GM19238 (cell line): ENCODE results near the gene TMEM19.

Source experiments
- DNase-seq: peaks from one replicate; pipeline ENCODE4 v3.0.0; 2011; ENCODE audit warnings: low spot score; ENCODE audit not compliant: insufficient read length

Gene TMEM19

DNA sequence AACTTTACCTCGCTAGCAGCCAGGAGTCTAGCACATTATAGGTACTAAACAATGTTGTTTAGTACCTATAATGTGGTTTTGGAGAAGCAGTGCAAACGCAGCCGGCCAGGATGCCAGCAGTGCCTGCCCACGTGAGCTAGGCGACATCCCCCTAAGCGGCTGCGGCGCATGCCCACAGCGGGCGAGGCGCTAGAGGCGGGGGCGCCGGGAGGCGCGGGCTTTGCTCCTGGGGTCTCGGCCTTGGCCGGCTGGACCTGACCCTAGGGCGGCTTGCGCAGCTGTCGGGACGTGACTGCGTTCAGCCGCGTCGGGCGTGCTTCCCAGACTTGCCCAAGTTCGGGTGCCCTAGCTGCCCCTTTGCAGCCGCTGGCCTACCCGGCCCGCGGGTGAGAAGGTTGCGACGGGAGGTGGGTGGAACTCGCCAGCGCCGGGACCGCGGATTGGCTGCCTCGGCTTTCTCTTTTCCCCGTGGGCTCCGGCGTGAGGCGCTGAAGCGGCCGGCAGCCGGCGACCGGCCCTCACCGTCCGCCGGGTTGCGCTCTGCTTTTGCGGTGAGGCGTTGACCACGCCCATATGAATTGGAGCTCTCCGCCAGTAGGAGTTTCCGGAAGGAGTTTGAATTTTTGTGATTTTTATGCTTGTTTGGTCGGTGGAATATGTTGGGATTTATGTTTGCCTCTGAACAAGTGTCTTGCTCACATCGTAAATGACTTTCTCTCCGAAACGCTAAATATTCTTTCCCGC lies at the start of gene TMEM19:
Gene TMEM19 (plus strand): TSS at position 169 of the 744 bp plus-strand sequence. CDS start 599 bp downstream, outside the sequence.
- DNase-seq, result peak; percentile 64

DNA sequence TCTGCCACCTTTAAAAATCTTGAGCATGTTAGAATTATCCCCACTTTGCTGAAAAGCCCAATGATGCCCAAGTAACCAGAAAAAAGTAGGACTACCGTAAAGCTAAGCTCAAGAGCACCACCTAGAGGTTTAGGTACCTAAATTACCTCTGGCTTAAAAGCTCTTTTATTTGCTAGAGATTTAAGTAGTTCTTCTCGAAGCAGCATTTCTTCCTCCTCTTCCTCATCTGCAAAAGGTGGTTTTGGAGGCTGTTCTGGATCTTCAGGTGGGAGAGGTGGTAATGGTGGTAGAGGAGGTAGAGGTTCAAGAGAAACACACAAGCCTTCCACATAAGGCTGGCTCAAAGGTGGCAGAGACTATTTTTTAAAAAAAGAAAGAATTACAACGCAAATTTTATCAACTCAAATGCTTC lies 49.2 kb upstream of the TMEM19 start:
- DNase-seq, result peak; percentile 2

DNA sequence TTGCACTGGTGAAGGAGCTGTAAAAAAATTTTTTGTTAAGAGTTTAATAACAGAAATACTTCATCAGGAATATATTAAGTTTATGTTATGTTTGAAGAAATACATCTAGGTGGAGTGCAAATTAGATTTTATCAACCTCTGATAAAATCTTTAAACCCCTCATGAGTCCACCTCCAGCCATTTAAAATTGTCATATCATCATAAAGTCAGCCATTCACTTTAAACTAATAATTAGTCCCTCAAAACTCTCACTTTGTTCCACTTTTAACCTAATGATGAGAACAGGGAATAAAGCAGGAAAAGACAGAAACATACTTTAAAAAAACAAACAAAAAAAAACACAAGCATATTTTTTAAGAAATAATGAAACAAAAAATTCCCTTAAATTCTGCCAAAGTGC lies 47.4 kb upstream of the TMEM19 start:
- no peak for DNase-seq

DNA sequence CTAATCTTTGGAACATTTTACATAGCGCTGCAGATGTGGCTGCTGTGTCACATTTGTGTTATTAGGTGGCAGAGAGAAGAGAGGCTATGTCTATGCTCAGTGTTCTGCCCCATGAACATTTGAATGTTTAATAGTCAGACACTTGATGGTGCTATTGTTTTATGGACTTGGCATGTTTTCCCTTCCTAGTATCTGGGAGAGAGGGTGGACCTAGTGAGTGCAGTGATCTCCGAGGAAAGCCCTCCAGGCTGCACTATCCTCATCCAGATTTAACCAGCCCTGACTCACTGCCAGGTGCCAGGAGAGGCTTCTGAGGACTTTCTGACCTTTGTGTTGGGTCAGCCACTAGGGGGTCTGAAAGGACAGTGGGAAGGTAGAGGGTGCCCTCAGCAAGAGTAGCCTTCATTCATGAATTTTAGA lies 46.5 kb upstream of the TMEM19 start:
- DNase-seq, result no peak

DNA sequence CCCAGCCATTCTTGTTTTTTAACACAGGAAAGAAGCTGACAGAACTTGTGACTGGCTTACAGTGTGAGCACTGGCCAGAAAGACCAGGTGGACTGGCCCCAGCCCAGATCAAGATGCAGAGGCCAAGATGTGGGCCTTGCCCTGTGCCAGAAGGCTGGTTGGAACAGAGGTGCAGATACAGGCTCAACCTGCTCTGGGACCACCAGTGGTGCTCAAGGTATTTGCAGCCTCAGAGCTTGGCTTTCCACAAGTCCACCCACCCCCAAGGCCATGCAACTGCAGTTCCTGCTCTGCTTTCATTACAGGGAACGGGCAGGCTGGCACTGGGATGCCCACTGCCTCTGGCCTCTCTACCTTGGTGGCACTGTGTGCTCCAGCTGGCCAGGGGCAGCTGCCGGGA lies 45.6 kb upstream of the TMEM19 start:
- DNase-seq, result no peak

DNA sequence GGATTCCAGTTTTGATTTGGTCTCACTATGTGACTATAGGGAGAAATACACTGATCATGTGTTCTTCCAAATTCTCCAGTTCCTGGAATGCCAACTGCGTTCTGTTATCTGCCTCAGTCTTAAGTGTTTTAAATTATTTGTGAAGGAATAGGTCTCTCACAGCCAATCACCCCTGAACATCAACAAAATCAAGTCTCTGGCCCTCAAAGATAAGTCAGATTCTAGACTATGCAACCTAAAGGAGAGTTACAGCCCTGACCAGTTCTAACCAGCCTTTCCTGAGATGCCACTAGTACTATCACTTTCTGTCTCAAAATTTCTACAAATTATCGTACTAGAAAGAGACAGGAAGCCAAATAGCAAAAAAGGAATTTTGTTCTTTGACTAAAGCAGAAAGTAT lies 44.5 kb upstream of the TMEM19 start:
- no peak for DNase-seq

DNA sequence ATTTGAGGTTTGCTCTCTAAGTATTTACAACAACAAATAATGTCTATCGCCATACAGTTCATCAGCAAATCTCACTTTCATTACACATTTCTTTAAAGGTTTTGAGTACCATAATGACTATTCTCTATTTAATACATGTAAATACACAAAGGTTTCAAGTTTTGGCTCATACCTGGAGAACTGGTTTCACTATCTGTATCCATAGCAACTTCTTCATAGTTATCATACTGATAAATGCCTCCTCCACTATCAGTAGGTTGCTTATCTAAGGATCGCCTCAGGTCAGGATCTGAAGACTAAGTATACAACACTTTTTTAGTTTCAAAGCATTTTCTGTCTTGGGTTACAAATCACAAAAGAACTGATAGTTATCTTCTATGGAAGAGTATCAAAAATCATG lies 43.6 kb upstream of the TMEM19 start:
- DNase-seq, result no peak

DNA sequence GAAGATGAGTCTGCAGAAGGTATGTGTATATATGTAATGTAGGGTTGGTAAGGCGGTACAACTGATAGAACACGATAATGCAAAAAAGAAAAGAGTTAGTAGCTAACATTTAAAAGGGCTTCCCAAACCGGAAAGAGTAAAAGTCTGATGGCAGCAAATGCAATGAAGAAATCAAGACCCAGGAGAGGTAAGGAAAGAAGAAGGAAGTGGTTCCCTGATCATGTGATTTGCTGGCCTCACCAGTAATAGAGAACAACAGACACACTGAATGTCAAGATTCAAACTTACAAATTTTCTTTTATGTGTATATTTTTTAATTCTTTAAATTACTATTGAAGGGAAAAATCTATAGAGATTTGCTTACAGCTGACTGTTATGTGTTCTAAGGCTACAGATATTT lies 40.6 kb upstream of the TMEM19 start:
- DNase-seq, result no peak

DNA sequence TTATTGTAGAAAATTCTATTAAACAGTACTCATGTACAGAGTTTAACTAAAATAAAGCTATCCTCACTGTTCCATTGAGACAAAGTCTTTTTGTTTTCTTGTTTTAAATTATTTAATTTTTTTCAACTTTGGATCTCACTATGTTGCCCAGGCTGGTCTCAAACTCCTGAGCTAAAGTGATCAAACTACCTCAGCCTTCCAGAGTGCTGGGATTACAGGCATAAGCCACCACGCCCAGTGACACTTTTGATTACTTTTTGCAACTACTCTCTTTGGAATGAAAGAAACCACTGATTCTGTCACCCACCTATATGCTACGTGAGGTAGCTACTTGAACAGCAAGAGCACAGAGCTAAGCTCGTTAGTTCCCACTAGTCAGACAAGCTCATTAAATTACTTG lies 39.4 kb upstream of the TMEM19 start:
- no peak for DNase-seq

DNA sequence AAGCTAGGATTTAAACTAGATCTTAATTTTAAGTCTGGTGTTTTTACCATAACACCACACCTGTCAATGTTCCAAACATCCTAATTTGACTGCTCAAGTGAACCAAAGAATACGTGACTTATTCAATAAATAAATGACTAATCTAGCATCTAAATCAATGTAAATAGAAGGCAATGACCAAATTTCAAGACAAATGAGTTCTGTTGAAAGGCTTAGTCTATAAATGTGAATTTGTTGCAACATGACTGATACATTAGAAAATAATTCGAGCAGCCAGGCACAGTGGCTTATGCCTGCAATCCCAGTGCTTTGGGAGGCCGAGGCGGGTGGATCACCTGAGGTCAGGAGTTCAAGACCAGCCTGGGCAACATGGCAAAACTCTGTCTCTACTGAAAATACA lies 37.3 kb upstream of the TMEM19 start:
- DNase-seq, result no peak

DNA sequence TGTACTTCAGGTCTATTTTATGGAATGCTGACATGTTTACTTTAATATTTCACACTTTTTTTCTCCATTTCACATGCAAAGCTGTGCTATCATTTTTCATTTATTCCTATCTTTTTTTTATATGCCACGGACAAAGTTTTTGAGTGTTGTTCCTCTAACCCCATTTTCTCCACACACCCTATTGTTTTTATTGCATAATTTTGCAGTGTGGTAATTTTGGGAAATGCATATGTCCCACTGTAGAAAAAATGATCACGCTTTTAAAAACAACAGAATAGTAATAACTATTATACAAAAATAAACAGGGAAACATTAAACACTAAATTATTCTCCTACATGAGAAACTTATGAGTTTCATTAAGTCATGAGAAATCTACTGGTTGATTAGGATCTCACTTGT lies 36.5 kb upstream of the TMEM19 start:
- no peak for DNase-seq

DNA sequence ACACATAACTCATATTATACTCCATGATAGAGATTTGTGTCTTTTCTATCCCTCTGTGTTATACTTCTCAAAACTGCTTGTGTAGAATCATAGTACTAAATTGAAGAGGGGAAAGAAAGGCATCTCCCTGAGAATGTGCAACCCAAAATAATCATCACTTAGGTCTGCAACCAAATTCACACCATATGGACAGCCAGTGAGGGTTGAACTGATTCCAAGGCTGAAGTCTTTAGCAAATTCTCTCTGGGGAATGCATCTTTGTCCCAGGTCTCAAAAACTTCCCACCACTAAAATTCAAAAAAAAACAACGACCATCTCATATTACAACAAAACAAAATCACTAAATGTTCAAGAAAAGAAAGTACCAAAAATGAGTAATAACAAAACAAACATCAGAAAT lies 33.2 kb upstream of the TMEM19 start:
- no peak for DNase-seq

DNA sequence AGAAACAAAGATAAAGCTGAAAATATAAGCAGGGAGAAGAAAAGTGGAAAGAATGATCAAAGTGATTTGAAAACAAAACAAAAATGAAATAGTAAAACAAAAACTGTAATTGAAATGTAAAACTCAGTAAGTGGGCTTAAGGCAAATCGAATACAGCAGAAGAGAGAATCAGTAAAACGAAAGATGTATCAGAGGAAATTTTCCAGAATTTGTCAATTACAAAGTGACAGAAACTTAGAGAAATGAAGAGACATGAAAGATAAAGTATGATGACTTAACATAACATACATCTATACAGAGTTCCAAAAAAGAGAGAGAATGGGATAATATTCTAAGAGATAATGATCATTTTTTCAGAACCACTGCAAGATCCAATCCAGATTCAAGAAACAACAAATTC lies 32.7 kb upstream of the TMEM19 start:
- no peak for DNase-seq

DNA sequence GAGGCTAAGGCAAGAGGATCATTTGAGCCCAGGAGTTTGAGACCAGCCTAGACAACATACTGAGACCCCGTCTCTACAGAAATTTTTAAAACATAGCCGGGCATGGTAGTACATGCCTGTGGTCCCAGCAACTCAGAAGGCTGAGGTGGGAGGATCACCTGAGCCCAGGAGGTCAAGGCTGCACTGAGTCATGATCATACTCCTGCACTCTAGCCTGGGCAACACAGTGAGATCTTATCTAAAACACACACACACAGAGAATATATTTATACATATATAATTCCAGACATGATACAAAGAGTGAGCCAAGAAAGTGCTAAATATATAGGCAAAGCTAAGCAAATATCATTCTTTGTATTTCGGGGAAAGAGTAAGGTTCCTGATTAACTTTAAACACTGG lies 31.7 kb upstream of the TMEM19 start:
- no peak for DNase-seq

DNA sequence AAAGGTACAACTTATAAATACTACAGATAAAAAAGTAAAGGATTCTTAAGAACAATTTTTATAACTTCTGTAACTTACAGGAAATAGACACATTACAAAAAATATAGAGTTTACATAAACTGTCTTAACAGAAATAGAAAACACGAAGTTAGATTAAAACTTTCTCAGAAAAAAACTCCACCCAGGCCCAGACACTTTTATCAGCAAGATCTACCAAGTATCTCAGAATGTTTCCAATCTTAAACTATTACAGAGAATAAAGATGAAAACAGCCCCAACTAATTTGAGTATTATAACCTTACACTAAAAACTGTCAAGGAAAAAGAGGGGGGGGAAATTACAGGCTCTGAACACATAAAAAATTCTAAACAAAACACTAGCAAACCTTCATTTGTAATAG lies 30.4 kb upstream of the TMEM19 start:
- no peak for DNase-seq

DNA sequence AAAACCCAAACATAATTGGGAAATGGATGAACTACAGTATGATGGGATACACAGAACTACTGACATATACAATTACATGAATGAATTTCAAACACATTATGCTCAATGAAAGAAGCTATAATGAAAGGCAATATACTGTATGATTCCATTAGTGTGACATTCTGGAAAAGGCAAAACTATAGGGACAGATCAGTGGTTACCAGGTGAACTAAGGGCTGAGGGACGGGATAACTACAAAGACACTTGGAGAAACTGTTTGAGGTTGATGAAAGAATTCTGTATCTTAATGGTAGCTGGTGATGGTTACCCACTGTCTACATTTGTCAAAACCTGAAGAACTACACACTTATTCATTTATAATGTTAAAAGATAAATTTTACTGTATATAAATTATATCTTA lies 30.0 kb upstream of the TMEM19 start:
- no peak for DNase-seq

DNA sequence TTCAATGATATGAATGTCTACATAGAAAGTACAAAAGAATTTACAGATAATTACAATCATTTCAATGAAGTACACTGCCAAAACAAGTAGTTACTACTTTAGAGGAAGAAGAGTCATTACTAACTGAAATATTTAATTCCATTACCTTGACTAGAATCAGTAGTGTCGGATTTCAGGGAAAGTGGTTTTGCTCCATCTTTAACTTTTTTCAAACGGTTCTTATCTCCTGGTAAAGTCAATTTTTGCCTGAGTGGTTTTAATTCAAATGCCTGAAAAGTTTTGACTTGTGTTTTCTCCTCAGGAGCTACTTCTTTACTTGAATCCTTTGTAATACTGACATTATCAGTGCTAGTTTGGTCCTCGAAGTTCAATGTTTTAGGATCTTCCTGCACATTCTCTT lies 29.1 kb upstream of the TMEM19 start:
- DNase-seq, result no peak

DNA sequence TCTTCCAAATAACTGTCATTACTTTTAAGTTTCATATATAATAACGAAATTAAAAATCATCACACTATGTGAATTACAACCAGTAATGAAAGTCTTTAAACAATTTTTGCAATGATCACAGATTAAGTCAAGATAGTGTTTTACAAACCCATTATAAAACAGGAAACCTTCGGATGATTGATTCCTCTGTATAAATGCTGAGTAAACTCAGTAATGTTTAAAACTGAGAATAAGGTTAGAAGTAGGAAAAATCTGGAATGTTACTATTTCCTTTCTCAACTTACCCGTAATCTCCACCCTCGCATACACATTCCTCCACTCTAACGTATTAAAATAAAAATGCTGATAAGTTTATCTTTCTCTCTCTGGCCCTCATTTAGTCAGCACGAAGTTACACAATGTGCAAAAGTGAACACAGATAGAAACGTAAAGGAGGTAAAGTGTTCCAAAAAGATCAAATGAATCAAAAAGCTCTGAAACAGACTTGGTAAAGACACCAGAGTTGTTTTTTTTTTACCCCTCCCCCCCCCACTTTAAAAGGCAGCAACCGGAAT lies 23.8 kb upstream of the TMEM19 start:
- DNase-seq, result no peak

DNA sequence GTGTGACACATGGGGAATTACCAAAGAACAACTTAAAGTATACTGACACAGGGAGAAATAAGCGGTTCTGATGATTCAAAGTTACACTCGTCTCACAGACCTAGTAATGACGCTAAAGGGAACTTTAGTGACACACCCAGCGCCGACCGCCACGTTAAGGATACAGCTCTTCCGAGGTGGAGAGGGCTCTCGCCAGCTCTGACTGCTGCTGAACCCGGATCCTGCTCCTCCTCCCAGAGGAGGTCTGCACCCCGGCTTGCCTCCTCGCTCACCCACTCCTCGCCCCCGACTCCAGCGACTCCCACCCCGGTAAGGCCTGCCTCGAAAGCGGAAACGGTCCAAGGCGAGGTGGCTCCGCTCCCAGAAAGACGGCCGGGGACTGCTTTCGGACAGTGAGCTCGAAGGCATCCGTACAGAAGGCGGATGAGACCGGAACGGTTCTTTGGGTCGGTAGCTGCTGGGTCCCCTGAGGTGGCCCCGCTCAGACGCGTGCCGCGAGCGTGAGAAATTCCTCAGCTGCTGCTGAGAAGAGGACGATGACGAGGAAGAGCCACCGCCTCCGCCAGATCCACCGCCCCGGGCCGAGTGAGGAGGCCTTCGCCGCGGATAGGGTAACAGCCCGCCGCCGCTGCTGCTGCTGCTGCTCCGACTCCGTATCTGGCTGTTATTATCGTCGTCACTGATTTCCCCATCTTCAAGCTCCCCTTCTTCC lies 22.9 kb upstream of the TMEM19 start:
- peak; percentile 4 for DNase-seq

DNA sequence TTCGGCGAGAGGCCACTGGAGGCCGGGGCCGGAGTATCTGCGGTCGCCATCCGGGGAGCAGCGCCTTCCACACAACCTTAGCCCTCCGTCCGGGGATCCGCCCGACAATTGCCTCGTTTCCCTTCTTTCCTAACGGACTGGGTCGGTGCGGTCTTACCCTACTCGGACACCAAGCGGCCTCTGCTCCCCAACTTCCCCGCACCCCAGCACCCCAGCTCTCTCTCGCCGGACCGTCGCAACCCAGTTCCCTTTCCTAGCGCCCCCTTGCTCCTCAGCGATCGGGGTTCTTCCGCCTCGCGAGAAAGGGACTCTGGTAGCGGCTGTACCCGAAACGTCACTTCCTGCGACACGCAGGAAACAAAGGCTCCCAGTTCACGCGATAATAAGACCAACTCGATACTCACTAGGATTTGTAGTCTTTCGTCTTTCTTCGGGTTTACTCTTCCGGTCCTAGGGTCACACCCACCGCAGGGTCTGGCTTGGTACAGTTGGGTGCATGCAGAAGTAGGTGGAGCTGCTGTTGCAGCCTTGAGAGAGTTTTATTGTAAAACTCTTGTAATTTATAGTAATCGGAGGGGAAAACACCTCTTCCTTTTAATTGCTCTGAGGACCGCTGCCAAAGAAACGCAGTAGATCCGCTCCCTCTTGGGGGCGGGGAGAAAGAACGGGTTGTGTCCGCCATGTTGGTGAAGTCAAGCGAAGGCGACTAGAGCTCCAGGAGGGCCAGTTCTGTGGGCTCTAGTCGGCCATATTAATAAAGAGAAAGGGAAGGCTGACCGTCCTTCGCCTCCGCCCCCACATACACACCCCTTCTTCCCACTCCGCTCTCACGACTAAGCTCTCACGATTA lies 22.1 kb upstream of the TMEM19 start, which contains the start of the genes THAP2 and ZFC3H1:
Gene THAP2 (plus strand): TSS at position 741 of the 850 bp plus-strand sequence. CDS start 209 bp downstream, outside the sequence.
Gene ZFC3H1 (minus strand): TSS at position 288 of the 850 bp plus-strand sequence. CDS start 238 bp downstream, at position 50.
- DNase-seq, result peak; percentile 54

DNA sequence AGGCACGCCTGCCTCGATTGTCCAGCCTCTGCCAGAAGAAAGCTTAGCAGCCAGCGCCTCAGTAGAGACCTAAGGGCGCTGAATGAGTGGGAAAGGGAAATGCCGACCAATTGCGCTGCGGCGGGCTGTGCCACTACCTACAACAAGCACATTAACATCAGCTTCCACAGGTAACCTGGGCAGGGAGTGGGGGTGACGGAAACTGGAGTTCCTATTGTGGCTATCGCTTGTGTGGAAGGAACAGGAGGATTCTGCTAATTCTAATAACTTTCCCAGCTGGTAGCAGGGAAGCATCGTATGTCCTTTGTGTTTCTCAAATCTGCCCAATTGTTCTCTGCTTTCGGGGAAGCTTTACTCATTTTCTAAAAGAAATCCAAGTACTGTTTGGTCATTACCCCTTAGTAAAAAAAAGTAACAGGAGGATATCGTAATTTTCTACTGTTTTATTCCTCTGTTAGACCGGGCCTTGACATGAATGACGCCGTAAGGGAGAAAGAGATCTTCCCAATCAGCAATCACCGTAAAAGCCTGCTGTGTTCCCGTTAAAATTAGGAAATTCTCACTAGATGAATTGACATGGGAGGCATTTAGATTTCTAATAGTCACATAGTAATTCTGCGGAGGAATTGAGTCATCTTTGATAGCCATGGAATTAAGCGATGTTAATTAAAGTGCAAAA lies 21.3 kb upstream of the TMEM19 start:
- DNase-seq, result no peak
